ENCODE measurements around the gene SPN. TPM values are rescaled to one million over a fixed set of nuclear protein-coding genes. Genes with fewer than 3 reads are reported as not detected.

The SPN gene
- total and polyA plus RNA-seq, 7 donors: 0.28 to 13.3 (median 1.1) TPM

DNA sequence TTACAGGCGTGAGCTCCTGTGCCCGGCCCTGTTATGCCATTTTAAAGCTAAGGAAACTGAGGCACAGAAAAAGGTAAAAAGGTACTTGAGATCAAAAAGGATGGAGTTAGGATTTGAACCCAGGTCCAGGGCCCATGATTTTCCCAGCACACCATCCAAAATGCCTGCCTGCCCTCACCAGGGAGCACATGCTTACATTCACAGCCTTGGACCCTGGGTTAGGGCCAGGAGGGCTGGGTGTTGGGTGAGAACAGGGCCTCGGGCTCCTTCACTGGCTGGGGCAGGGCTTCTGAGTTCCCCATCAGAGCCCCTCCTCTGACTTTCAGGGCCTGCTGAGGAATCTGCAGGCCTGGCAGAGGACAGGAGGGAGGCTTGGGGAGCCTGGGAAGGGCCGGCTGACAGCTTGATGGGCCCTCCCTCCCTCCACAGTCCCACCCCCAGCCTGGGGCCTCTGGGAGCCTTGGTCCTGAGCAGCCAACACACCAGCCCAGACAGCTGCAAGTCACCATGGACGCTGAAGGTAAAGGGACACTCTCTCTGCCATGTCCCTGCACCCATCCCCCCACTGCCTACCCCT lies 15.7 kb downstream of the SPN start, which contains the start of gene QPRT:
Gene QPRT (plus strand): TSS at position 490 of the 577 bp plus-strand sequence. CDS start 18 bp downstream, at position 508.
- peak; percentile 75 for DNase-seq
- WGBS, 2 donors: 40 to 56% methylated on average over 5 of the region's 5 CpGs
- intact Hi-C loops (cut with DNase I): no loop called here
- Histone ChIP-seq H3K9me3 (no peaks in the 10 kb centered on the region), H3K27ac (peak within 1 kb of the TSS in 3 of 4 donors; percentile 37 to 61 (median 54)), H3K4me1 (peaks cover 0 to 24% (median 17%) of the 10 kb centered on the region in 4 donors), H3K27me3 (no peaks in the 10 kb centered on the region), H3K4me3 (peak within 1 kb of the TSS; percentile 12 to 36 (median 28)), H3K36me3 (no peaks in the 10 kb centered on the region)
- TF ChIP-seq POLR2AphosphoS5 (IDR thresholded peaks at IDR 0.05) (no peak), EP300 (IDR thresholded peaks at IDR 0.05) (no peak), POLR2A (IDR thresholded peaks at IDR 0.05) (no peak)
- TF ChIP-seq, protein P1, sequence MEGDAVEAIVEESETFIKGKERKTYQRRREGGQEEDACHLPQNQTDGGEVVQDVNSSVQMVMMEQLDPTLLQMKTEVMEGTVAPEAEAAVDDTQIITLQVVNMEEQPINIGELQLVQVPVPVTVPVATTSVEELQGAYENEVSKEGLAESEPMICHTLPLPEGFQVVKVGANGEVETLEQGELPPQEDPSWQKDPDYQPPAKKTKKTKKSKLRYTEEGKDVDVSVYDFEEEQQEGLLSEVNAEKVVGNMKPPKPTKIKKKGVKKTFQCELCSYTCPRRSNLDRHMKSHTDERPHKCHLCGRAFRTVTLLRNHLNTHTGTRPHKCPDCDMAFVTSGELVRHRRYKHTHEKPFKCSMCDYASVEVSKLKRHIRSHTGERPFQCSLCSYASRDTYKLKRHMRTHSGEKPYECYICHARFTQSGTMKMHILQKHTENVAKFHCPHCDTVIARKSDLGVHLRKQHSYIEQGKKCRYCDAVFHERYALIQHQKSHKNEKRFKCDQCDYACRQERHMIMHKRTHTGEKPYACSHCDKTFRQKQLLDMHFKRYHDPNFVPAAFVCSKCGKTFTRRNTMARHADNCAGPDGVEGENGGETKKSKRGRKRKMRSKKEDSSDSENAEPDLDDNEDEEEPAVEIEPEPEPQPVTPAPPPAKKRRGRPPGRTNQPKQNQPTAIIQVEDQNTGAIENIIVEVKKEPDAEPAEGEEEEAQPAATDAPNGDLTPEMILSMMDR (IDR thresholded peaks at IDR 0.05): no peak

DNA sequence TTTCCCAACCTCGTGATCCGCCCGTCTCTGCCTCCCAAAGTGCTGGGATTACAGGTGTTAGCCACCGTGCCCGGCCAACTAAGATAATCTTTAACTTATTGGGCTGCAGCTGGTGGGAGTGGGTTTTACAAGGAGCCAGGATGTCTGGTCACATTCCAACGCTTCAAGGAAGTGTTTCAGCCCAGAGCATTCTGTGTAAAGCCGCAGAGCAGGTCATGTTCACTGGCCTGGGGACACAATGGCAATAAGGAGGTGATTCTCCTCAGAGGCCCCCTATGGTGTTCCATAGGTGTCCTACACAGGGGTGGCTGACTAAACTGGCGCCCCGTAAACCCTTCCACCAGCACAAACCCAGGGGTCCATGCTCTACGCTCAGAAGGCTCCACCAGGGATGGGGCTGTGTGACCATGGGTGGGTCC lies 17.1 kb downstream of the SPN start:
- DNase-seq: no peak
- Histone ChIP-seq H3K9me3 (no peaks in the 10 kb centered on the region), H3K36me3 (no peaks in the 10 kb centered on the region), H3K27me3 (no peaks in the 10 kb centered on the region), H3K27ac (no peak overlapping the region), H3K4me1 (peaks cover 0 to 14% (median 8%) of the 10 kb centered on the region in 4 donors), H3K4me3 (peak overlapping the region in 2 of 4 donors; percentile 23 to 32)
- intact Hi-C loops (cut with DNase I): loop anchor here (10.0 kb wide), 1 partner anchor 55 kb away; no protein-coding TSS in a partner anchor
- WGBS, 2 donors: 16 to 62% methylated on average over 10 of the region's 10 CpGs
- TF ChIP-seq, protein P1 (IDR thresholded peaks at IDR 0.05): no peak
- TF ChIP-seq POLR2A (IDR thresholded peaks at IDR 0.05): no peak
- TF ChIP-seq EP300 (IDR thresholded peaks at IDR 0.05): no peak
- TF ChIP-seq POLR2AphosphoS5 (IDR thresholded peaks at IDR 0.05): no peak

DNA sequence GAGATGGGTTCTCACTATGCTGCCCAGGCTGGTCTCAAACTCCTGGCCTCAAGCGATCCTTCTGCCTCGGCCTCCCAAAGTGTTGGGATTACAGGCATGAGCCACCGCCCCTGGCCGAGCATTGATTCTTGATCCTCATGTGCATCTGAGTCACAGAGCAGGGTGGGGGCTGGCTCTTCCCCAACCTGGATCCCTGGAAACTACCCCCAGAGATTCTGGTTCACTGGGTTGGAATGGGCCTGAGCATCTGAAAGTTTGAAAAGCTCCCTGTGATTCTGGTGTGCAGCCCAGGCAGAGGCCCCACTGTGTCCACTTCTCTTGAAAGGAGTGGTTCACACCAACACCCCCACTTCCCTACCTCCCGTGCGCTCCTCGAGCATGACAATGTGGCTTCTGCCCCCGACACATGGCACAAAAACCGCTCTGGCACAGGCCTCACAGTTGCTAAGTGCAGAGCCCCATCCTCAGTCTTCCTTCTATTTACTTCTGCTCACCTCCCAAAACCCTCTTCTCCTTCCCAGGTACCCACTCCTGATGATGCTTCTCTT lies 20.6 kb downstream of the SPN start:
- Histone ChIP-seq H3K4me3 (no peak overlapping the region), H3K4me1 (peaks cover 0 to 14% (median 8%) of the 10 kb centered on the region in 4 donors), H3K9me3 (no peaks in the 10 kb centered on the region), H3K27me3 (no peaks in the 10 kb centered on the region), H3K36me3 (no peaks in the 10 kb centered on the region), H3K27ac (no peak overlapping the region)
- WGBS, 2 donors: 95% methylated on average over 9 of the region's 9 CpGs
- DNase-seq: no peak
- TF ChIP-seq, protein P1 (IDR thresholded peaks at IDR 0.05): no peak
- no peak for TF ChIP-seq POLR2A (IDR thresholded peaks at IDR 0.05)
- TF ChIP-seq POLR2AphosphoS5 (IDR thresholded peaks at IDR 0.05): no peak
- TF ChIP-seq EP300 (IDR thresholded peaks at IDR 0.05): no peak
- intact Hi-C loops (cut with DNase I): loop anchor here (10.0 kb wide), 1 partner anchor 51 kb away; no protein-coding TSS in a partner anchor

DNA sequence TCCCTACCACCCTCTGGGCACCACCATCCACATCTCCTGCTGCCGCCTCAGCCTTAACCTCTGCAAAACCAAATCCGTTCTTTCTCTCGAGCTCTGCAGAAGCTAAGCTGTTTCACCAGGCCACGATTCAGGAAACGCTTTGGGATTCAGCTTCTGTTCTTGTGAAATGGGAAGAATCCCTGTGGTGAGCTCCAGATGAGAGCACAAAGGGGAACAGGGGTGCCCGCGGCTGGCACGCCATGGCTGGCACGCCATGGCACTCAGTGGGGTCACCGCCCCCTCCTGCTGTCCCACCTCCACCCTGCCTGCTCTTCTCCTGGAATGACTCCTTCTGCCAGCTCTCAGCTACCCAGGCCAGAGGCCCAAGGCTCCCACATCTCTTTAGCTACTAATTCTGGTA lies 21.6 kb downstream of the SPN start:
- H3K27me3 ChIP-seq: no peaks in the 10 kb centered on the region
- no peaks in the 10 kb centered on the region for H3K36me3 ChIP-seq
- no peak overlapping the region for H3K27ac ChIP-seq
- no peak overlapping the region for H3K4me3 ChIP-seq
- intact Hi-C loops (cut with DNase I): loop anchor here (10.0 kb wide), 1 partner anchor 50 kb away; no protein-coding TSS in a partner anchor
- H3K4me1 ChIP-seq: peaks cover 0 to 6% (median under 1%) of the 10 kb centered on the region in 4 donors
- no peak for DNase-seq
- H3K9me3 ChIP-seq: no peaks in the 10 kb centered on the region
- no peak for TF ChIP-seq EP300 (IDR thresholded peaks at IDR 0.05)
- no peak for TF ChIP-seq POLR2AphosphoS5 (IDR thresholded peaks at IDR 0.05)
- TF ChIP-seq, protein P1 (IDR thresholded peaks at IDR 0.05): no peak
- TF ChIP-seq POLR2A (IDR thresholded peaks at IDR 0.05): no peak
- 88 to 92% methylated on average over 10 of the region's 10 CpGs for WGBS, 2 donors

Measured in sigmoid colon (tissue), 7 donors.